GM12864 (cell line): ENCODE results near the gene NPLOC4.

ENCODE experiments used
- DNase-seq: peaks from one replicate; pipeline ENCODE4 v3.0.0-alpha.2; 2011; ENCODE audit warnings: low read depth
- H3K4me3 ChIP-seq: 2 replicates; pipeline ENCODE4 v1.5.1; 2011; ENCODE audit warnings: mild to moderate bottlenecking, low read depth, low read length, control low read depth
- TF ChIP-seq, protein P1 (sequence below): IDR thresholded peaks from 2 replicates; pipeline ENCODE4 v1.5.1; 2011; ENCODE audit warnings: low read depth, mild to moderate bottlenecking, moderate library complexity, low read length, control low read depth, inconsistent platforms; ENCODE audit errors: missing control alignments

Gene NPLOC4

DNA sequence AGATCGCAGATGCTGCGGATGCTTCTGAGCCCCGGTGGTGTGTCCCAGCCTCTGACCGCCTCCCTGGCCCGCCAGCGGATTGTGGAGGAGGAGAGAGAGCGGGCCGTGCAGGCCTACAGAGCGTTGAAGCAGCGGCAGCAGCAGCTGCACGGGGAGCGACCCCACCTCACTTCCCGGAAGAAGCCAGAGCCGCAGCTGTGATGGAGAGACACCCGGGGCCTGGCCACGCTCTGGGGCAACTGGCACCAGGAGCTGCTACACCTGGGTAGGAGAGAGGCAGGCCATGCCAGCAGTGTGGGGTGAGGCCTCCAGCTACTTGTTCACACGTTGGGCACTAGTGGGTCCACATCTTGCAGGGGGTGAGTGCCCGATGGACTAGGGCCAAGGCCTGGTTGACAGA, 35.6 kb upstream of the NPLOC4 start:
- DNase-seq, result no peak
- H3K4me3 ChIP-seq, result no peak overlapping the region
- TF ChIP-seq, protein P1, sequence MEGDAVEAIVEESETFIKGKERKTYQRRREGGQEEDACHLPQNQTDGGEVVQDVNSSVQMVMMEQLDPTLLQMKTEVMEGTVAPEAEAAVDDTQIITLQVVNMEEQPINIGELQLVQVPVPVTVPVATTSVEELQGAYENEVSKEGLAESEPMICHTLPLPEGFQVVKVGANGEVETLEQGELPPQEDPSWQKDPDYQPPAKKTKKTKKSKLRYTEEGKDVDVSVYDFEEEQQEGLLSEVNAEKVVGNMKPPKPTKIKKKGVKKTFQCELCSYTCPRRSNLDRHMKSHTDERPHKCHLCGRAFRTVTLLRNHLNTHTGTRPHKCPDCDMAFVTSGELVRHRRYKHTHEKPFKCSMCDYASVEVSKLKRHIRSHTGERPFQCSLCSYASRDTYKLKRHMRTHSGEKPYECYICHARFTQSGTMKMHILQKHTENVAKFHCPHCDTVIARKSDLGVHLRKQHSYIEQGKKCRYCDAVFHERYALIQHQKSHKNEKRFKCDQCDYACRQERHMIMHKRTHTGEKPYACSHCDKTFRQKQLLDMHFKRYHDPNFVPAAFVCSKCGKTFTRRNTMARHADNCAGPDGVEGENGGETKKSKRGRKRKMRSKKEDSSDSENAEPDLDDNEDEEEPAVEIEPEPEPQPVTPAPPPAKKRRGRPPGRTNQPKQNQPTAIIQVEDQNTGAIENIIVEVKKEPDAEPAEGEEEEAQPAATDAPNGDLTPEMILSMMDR, result no peak

GRCh38 chr17:81667754-81668153, 30.8 kb upstream of the NPLOC4 start:
- TF ChIP-seq, protein P1, result no peak
- no peak for DNase-seq
- peak overlapping the region; percentile 34 for H3K4me3 ChIP-seq

DNA sequence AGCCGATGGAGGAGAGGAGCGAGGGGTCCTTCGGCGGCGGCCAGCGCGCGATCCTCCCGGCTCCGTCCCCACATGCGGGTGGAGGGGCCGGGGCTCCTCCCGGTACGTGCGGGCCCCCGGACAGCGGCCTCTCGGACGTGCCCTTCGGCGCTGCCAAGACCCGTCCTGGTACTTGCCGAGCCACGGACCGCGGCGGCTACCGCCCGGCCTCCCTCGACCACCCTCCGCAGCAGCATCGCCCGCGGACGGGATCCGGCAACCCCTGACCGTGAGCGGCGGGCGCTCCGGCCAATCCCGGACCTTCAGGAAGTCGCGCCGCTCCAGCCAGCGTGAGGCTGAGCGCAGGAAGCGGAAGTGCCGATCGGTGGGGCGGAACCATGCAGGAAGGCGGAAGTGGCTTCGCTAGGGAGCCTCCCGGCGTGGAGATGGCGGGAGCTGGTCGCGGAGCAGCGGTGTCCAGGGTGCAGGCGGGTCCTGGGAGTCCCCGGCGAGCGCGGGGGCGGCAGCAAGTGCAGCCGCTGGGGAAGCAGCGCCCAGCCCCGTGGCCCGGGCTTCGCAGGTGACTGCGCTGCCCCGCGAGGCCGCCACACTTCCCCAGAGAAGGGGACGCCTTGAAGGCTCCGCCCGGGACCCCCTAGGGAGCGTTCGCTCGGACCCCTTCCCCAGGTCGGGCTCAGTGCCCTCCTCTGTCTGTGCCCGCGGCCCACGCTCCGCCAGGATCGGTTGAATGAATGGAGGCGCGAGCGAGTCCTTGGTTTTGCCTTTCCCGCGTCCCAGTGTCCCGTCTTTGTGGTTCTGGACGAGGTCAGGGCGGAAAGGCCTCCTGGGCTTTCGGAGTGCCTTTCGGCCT, 29.7 kb upstream of the NPLOC4 start, which contains the start of the genes CCDC137 and OXLD1:
CCDC137 (plus strand) TSS at position 396 of the 850 bp plus-strand sequence; CDS start at position 426, 30 bp downstream.
OXLD1 (minus strand) TSS at position 264 of the 850 bp plus-strand sequence; CDS start at position 236, 28 bp downstream.
- TF ChIP-seq, protein P1, result no peak
- DNase-seq, result peak; percentile 89
- peak within 1 kb of the TSS; percentile 94 for H3K4me3 ChIP-seq

- DNase-seq, result no peak
- TF ChIP-seq, protein P1, result no peak
- peak overlapping the region; percentile 94 for H3K4me3 ChIP-seq
These were observed 29.1 kb upstream of the NPLOC4 start for GRCh38 chr17:81666092-81666341.

DNA sequence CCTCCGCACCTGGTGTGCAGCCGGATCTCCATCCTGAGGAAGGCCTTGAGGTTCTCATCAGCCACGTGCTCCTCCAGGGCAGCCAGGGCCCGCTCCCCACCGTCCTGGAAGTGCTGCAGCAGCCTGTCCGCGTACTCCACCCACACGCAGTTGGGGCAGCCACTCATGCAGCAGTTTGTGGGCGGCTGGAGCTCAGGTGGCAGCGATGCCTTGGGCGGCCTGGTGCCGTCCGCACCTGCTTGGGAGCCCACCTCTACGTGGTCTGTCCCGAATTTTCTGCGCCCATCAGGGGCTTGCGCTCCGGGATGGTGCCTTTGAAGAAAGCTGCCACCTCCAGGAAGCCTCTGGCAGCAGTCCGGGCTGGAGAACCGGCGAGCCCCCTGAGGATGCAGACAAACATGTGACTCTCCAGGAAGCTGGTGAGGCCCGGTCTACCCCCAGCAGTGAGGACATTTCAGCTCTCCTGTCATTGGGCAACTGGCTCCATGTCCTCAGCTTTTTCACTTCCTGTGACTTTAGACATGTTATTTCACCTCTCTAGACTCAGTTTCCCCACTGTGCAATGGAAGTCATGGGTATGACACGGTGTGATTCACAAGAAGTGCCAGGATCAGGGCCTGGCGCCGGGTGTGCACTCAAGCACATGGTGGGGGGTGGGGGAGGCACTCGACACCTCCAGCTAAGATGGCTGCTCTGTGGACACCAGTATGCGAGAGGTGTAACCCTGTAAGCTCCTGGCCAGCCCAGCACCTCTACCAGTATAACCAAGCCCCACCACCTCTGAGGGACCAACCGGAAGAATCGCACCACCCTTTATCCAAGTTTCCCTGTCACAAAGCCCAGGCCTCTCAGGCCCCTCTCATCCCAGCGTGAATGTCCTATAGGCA, 28.5 kb upstream of the NPLOC4 start:
- DNase-seq, result no peak
- H3K4me3 ChIP-seq, result peak overlapping the region; percentile 94
- TF ChIP-seq, protein P1, result no peak

GRCh38 chr17:81664051-81664470, 27.1 kb upstream of the NPLOC4 start:
- DNase-seq, result no peak
- H3K4me3 ChIP-seq, result no peak overlapping the region
- TF ChIP-seq, protein P1, result no peak
